ENCODE measurements around the gene POLG2.
"Not testable (repeated sequence)": the region's sequence is repeated elsewhere in the genome, so short reads cannot be mapped to it uniquely, and the experiment has no call there.

The POLG2 gene

GRCh38 chr17:64439956-64440355 is 56.9 kb downstream of the POLG2 start:
- no peak for TF ChIP-seq CTCF (IDR thresholded peaks at IDR 0.05; ENCODE audit: insufficient read depth, low read length, missing control alignments)
- POLR2A ChIA-PET, result no interaction called here
- CTCF ChIA-PET, result interaction anchor here (1.2 to 1.8 kb wide), 2 partner anchors 20 to 118 kb away, joined by 3 to 5 read pairs; no protein-coding TSS in a partner anchor
- H3K4me3 ChIP-seq (ENCODE audit: low read depth, low read length), result no peak overlapping the region
- no peak for DNase-seq (ENCODE audit: low read depth, low spot score)

- DNase-seq (ENCODE audit: low read depth, low spot score); H3K4me3 ChIP-seq (ENCODE audit: low read depth, low read length); POLR2A ChIA-PET: not testable (repeated sequence)
- CTCF ChIA-PET, result interaction anchor here (1.8 kb wide), 1 partner anchor 19 kb away, joined by 5 read pairs; no protein-coding TSS in a partner anchor
Measured at GRCh38 chr17:64439521-64439920, 57.3 kb downstream of the POLG2 start.

DNA sequence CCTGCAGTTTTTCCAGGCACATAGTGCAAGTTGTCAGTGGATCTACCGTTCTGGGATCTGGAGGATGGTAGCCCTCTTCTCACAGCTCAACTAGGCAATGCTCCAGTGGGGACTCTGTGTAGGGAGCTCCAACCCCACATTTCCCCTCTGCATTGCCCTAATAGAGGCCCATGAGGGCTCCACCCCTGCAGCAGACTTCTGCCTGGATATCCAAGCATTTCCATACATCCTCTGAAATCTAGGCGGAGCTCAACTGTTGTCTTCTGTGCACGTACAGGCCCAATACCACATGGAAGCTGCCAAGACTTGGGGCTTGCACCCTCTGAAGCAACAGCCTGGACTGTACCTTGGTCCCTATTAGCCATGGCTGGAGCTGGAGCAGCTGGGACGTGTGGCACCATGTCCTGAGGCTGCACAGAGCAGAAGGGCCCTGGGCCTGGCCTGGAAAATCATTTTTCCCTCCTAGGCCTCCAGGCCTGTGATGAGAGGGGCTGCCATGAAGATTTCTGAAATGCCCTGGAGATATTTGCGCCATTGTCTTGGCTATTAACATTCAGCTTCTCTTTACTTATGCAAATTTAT is 58.8 kb downstream of the POLG2 start:
- no peak for DNase-seq (ENCODE audit: low read depth, low spot score)
- POLR2A ChIA-PET, result no interaction called here
- no peak overlapping the region for H3K4me3 ChIP-seq (ENCODE audit: low read depth, low read length)
- TF ChIP-seq CTCF (IDR thresholded peaks at IDR 0.05; ENCODE audit: insufficient read depth, low read length, missing control alignments), result no peak
- CTCF ChIA-PET, result interaction anchor here (0.8 to 1.2 kb wide), 2 partner anchors 17 to 19 kb away, joined by 3 to 7 read pairs; no protein-coding TSS in a partner anchor

- TF ChIP-seq CTCF (IDR thresholded peaks at IDR 0.05; ENCODE audit: insufficient read depth, low read length, missing control alignments), result no peak
- DNase-seq (ENCODE audit: low read depth, low spot score), result no peak
- no peak overlapping the region for H3K4me3 ChIP-seq (ENCODE audit: low read depth, low read length)
- ChIA-PET CTCF (interaction anchor here (1.4 to 5.0 kb wide), 3 partner anchors 12 to 125 kb away, joined by 3 to 65 read pairs (median 3); no protein-coding TSS in a partner anchor), POLR2A (no interaction called here)
Measured at GRCh38 chr17:64431534-64431933, 65.3 kb downstream of the POLG2 start.

DNA sequence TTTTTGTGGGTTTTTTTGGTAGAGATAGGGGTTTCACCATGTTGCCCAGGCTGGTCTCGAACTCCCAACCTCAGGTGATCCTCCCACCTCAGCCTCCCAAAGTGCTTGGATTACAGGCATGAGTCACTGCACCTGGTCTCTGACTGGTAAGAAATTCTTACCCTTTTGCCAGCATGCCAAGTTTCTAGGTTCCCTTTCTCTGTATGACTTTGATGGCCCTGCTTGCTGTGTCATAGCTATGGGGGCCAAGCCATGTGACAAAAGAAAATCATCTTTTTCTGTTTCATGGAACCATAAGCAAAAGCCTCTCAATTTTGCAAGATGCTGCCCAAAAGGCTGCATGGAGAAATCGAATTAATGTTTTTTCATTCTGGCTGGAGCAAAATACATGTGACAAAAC is 66.8 kb downstream of the POLG2 start:
- POLR2A ChIA-PET; H3K4me3 ChIP-seq (ENCODE audit: low read depth, low read length); DNase-seq (ENCODE audit: low read depth, low spot score): not testable (repeated sequence)
- CTCF ChIA-PET, result interaction anchor here (0.6 to 5.0 kb wide), 6 partner anchors 10 to 123 kb away, joined by 3 to 65 read pairs (median 4); no protein-coding TSS in a partner anchor

- TF ChIP-seq CTCF (IDR thresholded peaks at IDR 0.05; ENCODE audit: insufficient read depth, low read length, missing control alignments), result no peak
- ChIA-PET POLR2A (no interaction called here), CTCF (interaction anchor here (1.6 to 30.3 kb wide), 3 partner anchors 9 to 114 kb away, joined by 4 to 1075 read pairs (median 65); no protein-coding TSS in a partner anchor)
- DNase-seq (ENCODE audit: low read depth, low spot score), result no peak
- H3K4me3 ChIP-seq (ENCODE audit: low read depth, low read length), result no peak overlapping the region
Measured at GRCh38 chr17:64428406-64428805, 68.4 kb downstream of the POLG2 start.
